Breast epithelium (tissue), 4 donors: ENCODE results near the gene FASN. TPM values are rescaled to one million over a fixed set of nuclear protein-coding genes. Genes with fewer than 3 reads are reported as not detected.

ENCODE experiments used
- DNase-seq, 2 donors: peaks; one replicate each; pipeline ENCODE4 v3.0.0-alpha.2; 2019; ENCODE audit warnings: low spot score in 2 of 2
- H3K27ac ChIP-seq, 2 donors: fragments of 200-600 bp; sonication (generic) in 1 of 2; one replicate each; pipeline ENCODE4 v1.5.1; 2016 to 2019; ENCODE audit warnings: mild to moderate bottlenecking in 1 of 2
- H3K27me3 ChIP-seq, 2 donors: fragments of 200-600 bp; sonication (generic) in 1 of 2; one replicate each; pipeline versions ENCODE4 v1.5.1 to v1.6.0; 2017 to 2019; ENCODE audit warnings: control low read depth in 1 of 2, mild to moderate bottlenecking in 1 of 2
- H3K36me3 ChIP-seq: fragments of 200-600 bp; one replicate; pipeline ENCODE4 v1.5.1; 2019
- H3K4me1 ChIP-seq, 2 donors: fragments of 200-600 bp; sonication (generic); one replicate each; pipeline ENCODE4 v1.5.1; 2016 to 2019; ENCODE audit warnings: control low read depth in 1 of 2
- H3K4me3 ChIP-seq, 3 donors: fragments of 200-600 bp; sonication (generic); 1 replicate in 2 of 3; 2 replicates in 1 of 3; pipeline ENCODE4 v1.5.1; 2016 to 2019; ENCODE audit warnings: mild to moderate bottlenecking in 3 of 3, moderate library complexity in 2 of 3
- H3K9me3 ChIP-seq, 2 donors: fragments of 200-600 bp; sonication (generic) in 1 of 2; one replicate each; pipeline ENCODE4 v1.5.1; 2016 to 2019; ENCODE audit warnings: control low read depth in 1 of 2
- POLR2A ChIP-seq: fragments of 450-650 bp; IDR thresholded peaks from one replicate; pipeline ENCODE4 v1.6.1; 2016; ENCODE audit warnings: antibody characterized with exemption, mild to moderate bottlenecking, moderate library complexity
- POLR2AphosphoS5 ChIP-seq, 3 donors: sonication (generic); formaldehyde crosslinking; IDR thresholded peaks; one replicate each; pipeline ENCODE4 v1.6.1; 2017; ENCODE audit warnings: antibody characterized with exemption in 3 of 3
- intact Hi-C: fragments of 100-400 bp; cut with DNase I; formaldehyde crosslinking; loops from one replicate; pipeline ENCODE4 v1.15.1; 2023; ENCODE audit warnings: low total_unique reads
- total RNA-seq, 3 donors: library from RNA; depleted of rRNA; stranded (reverse); fragments of >200 nt; gene quantifications; one replicate each; pipeline ENCODE4 v1.1.0, GENCODE V29; 2016
- TF ChIP-seq, protein P1 (sequence below), 3 donors: fragments of 450-650 bp; IDR thresholded peaks; one replicate each; pipeline ENCODE4 v1.5.1; 2016 to 2017; ENCODE audit warnings: antibody characterized with exemption in 3 of 3, mild to moderate bottlenecking in 3 of 3, moderate library complexity in 3 of 3

The FASN gene
- total RNA-seq, 3 donors from 2014 or later, result 95.4 to 590 (median 98.6) TPM

DNA sequence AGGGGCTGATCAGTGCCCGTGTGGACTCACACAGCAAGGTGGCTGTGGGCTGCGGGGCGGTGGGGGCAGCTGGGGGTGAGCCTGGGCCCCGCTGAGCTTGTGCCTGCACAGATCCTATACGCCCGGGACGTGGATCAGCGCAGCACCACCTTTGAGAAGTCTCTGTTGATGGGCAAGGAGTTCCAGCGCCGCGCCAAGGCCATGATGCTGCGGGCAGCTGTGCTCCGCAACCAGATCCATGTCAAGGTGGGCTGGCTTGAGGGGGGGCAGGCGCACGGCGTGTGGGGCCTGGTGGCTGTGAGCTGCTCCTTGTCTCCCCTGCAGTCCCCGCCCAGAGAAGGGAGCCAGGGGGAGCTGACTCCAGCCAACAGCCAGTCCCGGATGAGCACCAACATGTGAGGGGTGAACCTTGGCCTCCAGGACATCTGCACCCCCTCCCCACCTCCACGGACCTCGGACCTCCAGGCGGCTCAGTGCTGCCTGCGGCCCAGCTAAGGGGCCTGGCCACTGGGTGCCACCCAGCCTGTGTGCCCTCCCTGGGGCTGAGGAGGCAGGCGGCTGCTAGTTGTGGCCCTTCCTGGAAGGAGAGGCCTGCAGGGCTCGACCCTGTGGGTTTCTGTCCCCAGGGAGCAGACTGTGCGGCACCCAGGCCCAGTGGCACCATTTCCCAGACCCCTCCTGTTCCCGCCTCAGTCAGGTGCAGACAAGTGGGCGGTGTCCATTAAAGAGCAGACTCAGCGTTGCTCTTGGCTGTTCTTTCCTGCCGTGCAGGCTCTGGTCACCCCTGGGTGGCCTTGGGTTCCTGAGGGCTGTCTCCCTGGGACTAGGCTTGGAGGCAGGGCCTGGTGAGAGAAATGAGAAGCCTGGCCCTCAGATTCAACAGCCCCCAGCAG lies 41.1 kb downstream of the FASN start:
- TF ChIP-seq, protein P1, sequence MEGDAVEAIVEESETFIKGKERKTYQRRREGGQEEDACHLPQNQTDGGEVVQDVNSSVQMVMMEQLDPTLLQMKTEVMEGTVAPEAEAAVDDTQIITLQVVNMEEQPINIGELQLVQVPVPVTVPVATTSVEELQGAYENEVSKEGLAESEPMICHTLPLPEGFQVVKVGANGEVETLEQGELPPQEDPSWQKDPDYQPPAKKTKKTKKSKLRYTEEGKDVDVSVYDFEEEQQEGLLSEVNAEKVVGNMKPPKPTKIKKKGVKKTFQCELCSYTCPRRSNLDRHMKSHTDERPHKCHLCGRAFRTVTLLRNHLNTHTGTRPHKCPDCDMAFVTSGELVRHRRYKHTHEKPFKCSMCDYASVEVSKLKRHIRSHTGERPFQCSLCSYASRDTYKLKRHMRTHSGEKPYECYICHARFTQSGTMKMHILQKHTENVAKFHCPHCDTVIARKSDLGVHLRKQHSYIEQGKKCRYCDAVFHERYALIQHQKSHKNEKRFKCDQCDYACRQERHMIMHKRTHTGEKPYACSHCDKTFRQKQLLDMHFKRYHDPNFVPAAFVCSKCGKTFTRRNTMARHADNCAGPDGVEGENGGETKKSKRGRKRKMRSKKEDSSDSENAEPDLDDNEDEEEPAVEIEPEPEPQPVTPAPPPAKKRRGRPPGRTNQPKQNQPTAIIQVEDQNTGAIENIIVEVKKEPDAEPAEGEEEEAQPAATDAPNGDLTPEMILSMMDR (IDR thresholded peaks at IDR 0.05), result no peak
- TF ChIP-seq POLR2A, result no peak
- no peak for TF ChIP-seq POLR2AphosphoS5 (IDR thresholded peaks at IDR 0.05)
- H3K4me3 ChIP-seq, result no peak overlapping the region
- peaks cover 6 to 15% of the 10 kb centered on the region in 2 donors for H3K4me1 ChIP-seq
- no peak overlapping the region for H3K27ac ChIP-seq
- intact Hi-C loops, result no loop called here
- no peaks in the 10 kb centered on the region for H3K9me3 ChIP-seq
- H3K27me3 ChIP-seq, result no peaks in the 10 kb centered on the region
- DNase-seq, result no peak
- H3K36me3 ChIP-seq, result peaks cover 5% of the 10 kb centered on the region

DNA sequence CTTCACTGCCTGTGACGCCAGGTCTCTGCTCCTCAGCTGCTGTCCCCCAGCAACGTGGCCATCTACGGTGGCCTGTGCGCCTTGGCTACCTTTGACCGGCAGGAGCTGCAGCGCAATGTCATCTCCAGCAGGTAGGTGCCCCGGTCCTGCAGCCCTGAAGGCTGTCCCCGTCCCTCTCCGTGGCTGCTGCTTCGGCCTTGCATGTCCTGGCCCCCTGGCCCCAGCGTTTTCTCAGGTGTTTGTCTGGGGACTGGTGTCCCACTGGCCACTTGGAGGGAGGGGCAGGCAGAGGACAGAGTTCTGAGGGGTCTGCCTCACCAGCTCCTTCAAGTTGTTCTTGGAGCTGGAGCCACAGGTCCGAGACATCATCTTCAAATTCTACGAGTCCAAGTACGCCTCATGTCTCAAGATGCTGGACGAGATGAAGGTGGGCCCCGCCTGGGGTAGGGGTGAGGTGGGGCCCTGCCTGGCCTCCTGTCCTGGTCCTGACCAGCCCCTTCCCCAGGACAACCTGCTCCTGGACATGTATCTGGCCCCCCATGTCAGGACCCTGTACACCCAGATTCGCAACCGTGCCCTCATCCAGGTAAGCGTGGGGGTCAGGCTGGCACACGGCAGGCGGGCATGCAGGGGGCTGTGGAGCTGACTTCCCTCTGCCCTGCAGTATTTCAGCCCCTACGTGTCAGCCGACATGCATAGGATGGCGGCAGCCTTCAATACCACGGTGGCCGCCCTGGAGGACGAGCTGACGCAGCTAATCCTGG lies 41.9 kb downstream of the FASN start:
- no peak for TF ChIP-seq POLR2AphosphoS5 (IDR thresholded peaks at IDR 0.05)
- no peak for TF ChIP-seq POLR2A
- TF ChIP-seq, protein P1 (IDR thresholded peaks at IDR 0.05), result no peak
- Histone ChIP-seq H3K27ac (no peak overlapping the region), H3K9me3 (no peaks in the 10 kb centered on the region), H3K27me3 (no peaks in the 10 kb centered on the region), H3K36me3 (peaks cover 5% of the 10 kb centered on the region), H3K4me1 (peaks cover 6 to 15% of the 10 kb centered on the region in 2 donors), H3K4me3 (no peak overlapping the region)
- intact Hi-C loops, result no loop called here
- no peak for DNase-seq

DNA sequence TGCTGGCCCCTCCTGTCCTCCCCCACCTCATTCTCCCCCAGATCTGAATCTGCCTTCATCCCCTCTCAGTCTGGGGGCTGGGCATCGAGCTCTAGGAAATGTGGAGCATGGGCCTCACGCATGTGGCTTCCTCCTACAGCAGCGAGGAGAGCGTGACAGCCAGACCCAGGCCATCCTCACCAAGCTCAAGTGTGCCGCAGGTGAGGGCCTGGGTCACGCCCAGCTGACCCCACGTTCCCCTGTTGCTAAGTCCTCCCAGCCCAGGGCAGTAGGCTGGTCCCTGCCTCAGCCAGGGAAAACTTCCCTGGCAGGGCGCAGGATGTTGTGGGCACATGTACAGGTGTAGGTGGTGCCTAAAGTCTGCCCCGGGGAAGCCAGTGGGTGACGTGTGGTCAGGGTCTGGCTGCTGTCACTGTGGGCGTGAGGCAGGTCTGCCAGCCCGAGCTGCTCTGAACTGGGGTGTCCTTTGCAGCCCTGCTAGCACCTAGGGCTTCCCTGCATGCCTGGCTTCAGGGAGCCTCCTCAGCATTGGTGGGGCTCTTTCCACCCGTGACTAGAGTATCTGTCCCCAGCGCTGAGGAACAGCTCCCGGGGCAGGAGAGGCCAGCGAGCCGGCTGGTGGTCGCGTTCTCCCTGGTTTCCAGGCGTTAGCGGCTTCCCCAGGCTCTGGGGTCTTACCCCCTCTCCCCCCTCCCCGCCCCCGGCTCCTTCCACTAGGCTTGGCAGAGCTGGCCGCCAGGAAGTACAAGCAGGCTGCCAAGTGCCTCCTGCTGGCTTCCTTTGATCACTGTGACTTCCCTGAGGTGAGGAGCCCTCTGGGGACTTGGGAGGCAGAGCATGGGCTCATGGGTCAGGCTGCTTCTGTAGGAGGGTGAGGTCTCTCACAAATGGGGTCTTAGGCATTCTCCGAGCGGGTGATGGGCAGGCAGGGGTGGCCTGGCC lies 42.7 kb downstream of the FASN start:
- Histone ChIP-seq H3K4me1 (peaks cover 6 to 18% of the 10 kb centered on the region in 2 donors), H3K27ac (no peak overlapping the region), H3K36me3 (peaks cover 3% of the 10 kb centered on the region), H3K27me3 (no peaks in the 10 kb centered on the region), H3K4me3 (no peak overlapping the region), H3K9me3 (no peaks in the 10 kb centered on the region)
- TF ChIP-seq POLR2AphosphoS5 (IDR thresholded peaks at IDR 0.05) (no peak), POLR2A (no peak)
- TF ChIP-seq, protein P1 (IDR thresholded peaks at IDR 0.05), result no peak
- no peak for DNase-seq
- intact Hi-C loops, result no loop called here

DNA sequence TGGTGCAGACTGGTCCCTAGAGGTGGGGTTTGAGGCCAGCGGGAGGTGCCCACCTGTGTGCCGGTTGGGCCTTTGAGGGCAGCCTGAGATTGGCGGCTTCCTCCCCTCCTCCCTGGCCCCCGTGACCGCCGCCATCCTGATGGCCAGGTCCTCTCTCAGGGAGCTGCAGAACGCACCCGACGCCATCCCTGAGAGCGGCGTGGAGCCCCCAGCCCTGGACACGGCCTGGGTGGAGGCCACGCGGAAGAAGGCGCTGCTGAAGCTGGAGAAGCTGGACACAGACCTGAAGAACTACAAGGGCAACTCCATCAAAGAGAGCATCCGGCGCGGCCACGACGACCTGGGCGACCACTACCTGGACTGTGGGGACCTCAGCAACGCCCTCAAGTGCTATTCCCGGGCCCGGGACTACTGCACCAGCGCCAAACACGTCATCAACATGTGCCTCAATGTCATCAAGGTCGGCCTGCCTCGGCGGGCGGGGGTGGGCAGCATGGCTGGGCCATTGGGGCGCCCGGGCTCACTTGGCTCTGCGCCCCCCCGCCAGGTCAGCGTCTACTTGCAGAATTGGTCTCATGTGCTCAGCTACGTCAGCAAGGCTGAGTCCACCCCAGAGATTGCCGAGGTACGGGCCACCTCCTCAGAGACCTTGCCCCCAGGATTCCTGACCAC lies 43.5 kb downstream of the FASN start:
- Histone ChIP-seq H3K4me1 (peaks cover 6 to 23% of the 10 kb centered on the region in 2 donors), H3K9me3 (no peaks in the 10 kb centered on the region), H3K27me3 (no peaks in the 10 kb centered on the region), H3K36me3 (no peaks in the 10 kb centered on the region), H3K27ac (no peak overlapping the region), H3K4me3 (no peak overlapping the region)
- DNase-seq, result no peak
- TF ChIP-seq POLR2AphosphoS5 (IDR thresholded peaks at IDR 0.05) (no peak), POLR2A (no peak)
- intact Hi-C loops, result no loop called here
